Measurements from ENCODE around the gene ENTHD1. TPM values are rescaled to one million over a fixed set of nuclear protein-coding genes. Genes with fewer than 3 reads are reported as not detected.
"Not testable (repeated sequence)": the region's sequence is repeated elsewhere in the genome, so short reads cannot be mapped to it uniquely, and the experiment has no call there.

Gene ENTHD1
- total and polyA plus RNA-seq, 2 of the 4 experiments (the other 2 are of a cell fraction): not detected

DNA sequence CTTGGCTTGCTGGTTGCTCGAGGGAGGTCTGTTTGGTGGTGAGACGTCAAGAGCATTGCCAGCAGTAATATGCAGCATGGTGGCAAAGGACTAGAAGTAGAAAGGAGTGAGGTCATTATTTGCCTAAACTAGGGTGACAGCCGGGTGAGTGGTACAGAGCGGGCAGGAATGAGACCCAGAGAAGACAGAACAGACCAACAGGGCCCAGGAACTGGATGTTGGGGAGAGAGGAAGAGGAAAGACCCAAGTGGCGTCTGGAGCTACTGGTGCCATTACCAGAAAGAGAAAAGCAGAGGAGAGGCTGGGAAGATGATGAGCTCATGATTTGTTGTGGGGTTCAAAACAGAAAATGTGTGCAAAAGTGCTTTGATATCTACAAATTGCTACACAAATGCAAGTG, 158.7 kb downstream of the ENTHD1 start:
- POLR2A ChIA-PET (ENCODE audit: unreplicated experiment): no interaction called here
- no TSS peak for BruUV-seq (replicated peaks)
- intact Hi-C loops (cut with micrococcal nuclease): no loop called here

GRCh38 chr22:39734046-39734445, 159.5 kb downstream of the ENTHD1 start:
- H2AFZ ChIP-seq (replicated peaks; ENCODE audit: low read length, poor library complexity); H3K27ac ChIP-seq (ENCODE audit: insufficient read depth, low read length); H3K14ac ChIP-seq (replicated peaks; ENCODE audit: low read depth, low read length); intact Hi-C loops (cut with micrococcal nuclease); H2BK15ac ChIP-seq (ENCODE audit: low read depth, low read length); H4K91ac ChIP-seq (ENCODE audit: insufficient read depth, low read depth, low read length); H3K4ac ChIP-seq (ENCODE audit: low read depth, low read length); in situ Hi-C loops (cut with MboI; ENCODE audit: low sequenced_read_pairs); H3K9me1 ChIP-seq (ENCODE audit: insufficient read depth, low read length); H3K23ac ChIP-seq (ENCODE audit: low read depth, low read length); H3K9me3 ChIP-seq (ENCODE audit: control insufficient read depth, insufficient read depth, low read length); H2AK9ac ChIP-seq (replicated peaks; ENCODE audit: low read depth, low read length, poor library complexity); H2AK5ac ChIP-seq (ENCODE audit: low read depth, low read length); H3K18ac ChIP-seq (ENCODE audit: low read depth, low read length); H3K4me1 ChIP-seq (ENCODE audit: control insufficient read depth, insufficient read depth, low read length); BruUV-seq (replicated peaks); H3K36me3 ChIP-seq (ENCODE audit: control insufficient read depth, insufficient read depth, low read length); H3K4me2 ChIP-seq (ENCODE audit: low read depth, low read length); H4K20me1 ChIP-seq (ENCODE audit: insufficient read depth, low read length); H2BK5ac ChIP-seq (ENCODE audit: low read depth, low read length, poor library complexity, severe bottlenecking); ATAC-seq (ENCODE audit: low read depth); dilution Hi-C loops (cut with HindIII; ENCODE audit: low sequenced_read_pairs, unreplicated experiment); H3K79me1 ChIP-seq (ENCODE audit: low read depth in 1 of 2, low read length in 2 of 2); CTCF ChIA-PET; H3K4me3 ChIP-seq (ENCODE audit: insufficient read depth, low read depth, low read length); H4K5ac ChIP-seq (ENCODE audit: low read depth, low read length); H4K8ac ChIP-seq (ENCODE audit: low read depth in 2 of 2, low read length in 2 of 2); DNase-seq; H3K56ac ChIP-seq (ENCODE audit: extremely low read depth, insufficient read depth, low read length); H3K9ac ChIP-seq (ENCODE audit: low read depth, low read length); H2BK120ac ChIP-seq (ENCODE audit: low read depth, low read length); H2BK20ac ChIP-seq (ENCODE audit: low read depth, low read length); POLR2A ChIA-PET (ENCODE audit: unreplicated experiment): not testable (repeated sequence)
- no CpG with 5 or more reads among the region's 1 CpG for WGBS, 2 experiments (ENCODE audit: extremely low coverage in 2 of 2, insufficient read length in 1 of 2)
- peaks cover 35% of the 10 kb centered on the region for H3K27me3 ChIP-seq (ENCODE audit: control insufficient read depth, insufficient read depth, low read length)

More for the DNA sequence above, 158.7 kb downstream of the ENTHD1 start:
- Histone ChIP-seq H3K14ac (replicated peaks; ENCODE audit: low read depth, low read length) (no peak overlapping the region), H3K4me1 (ENCODE audit: control insufficient read depth, insufficient read depth, low read length) (no peaks in the 10 kb centered on the region; the same call in 1 of the 2 replicates), H4K5ac (ENCODE audit: low read depth, low read length) (no peak overlapping the region), H3K18ac (ENCODE audit: low read depth, low read length) (no peak overlapping the region), H2BK15ac (ENCODE audit: low read depth, low read length) (no peak overlapping the region), H3K27ac (ENCODE audit: insufficient read depth, low read length) (no peak overlapping the region), H3K56ac (ENCODE audit: extremely low read depth, insufficient read depth, low read length) (no peak overlapping the region), H3K9me3 (ENCODE audit: control insufficient read depth, insufficient read depth, low read length) (no peaks in the 10 kb centered on the region), H2BK120ac (ENCODE audit: low read depth, low read length) (no peak overlapping the region), H3K79me1 (ENCODE audit: low read depth in 1 of 2, low read length in 2 of 2) (no peaks in the 10 kb centered on the region), H4K8ac (ENCODE audit: low read depth in 2 of 2, low read length in 2 of 2) (no peak overlapping the region), H4K91ac (ENCODE audit: insufficient read depth, low read depth, low read length) (no peak overlapping the region), H3K4me3 (ENCODE audit: insufficient read depth, low read depth, low read length) (no peak overlapping the region), H2AK9ac (replicated peaks; ENCODE audit: low read depth, low read length, poor library complexity) (no peak overlapping the region), H3K9ac (ENCODE audit: low read depth, low read length) (no peak overlapping the region), H3K4me2 (ENCODE audit: low read depth, low read length) (no peak overlapping the region), H2BK5ac (ENCODE audit: low read depth, low read length, poor library complexity, severe bottlenecking) (no peak overlapping the region), H4K20me1 (ENCODE audit: insufficient read depth, low read length) (no peaks in the 10 kb centered on the region), H3K36me3 (ENCODE audit: control insufficient read depth, insufficient read depth, low read length) (no peaks in the 10 kb centered on the region), H2AK5ac (ENCODE audit: low read depth, low read length) (no peak overlapping the region), H3K4ac (ENCODE audit: low read depth, low read length) (no peak overlapping the region), H3K23ac (ENCODE audit: low read depth, low read length) (no peak overlapping the region), H2AFZ (replicated peaks; ENCODE audit: low read length, poor library complexity) (no peak overlapping the region), H3K27me3 (ENCODE audit: control insufficient read depth, insufficient read depth, low read length) (peaks cover 35% of the 10 kb centered on the region), H2BK20ac (ENCODE audit: low read depth, low read length) (no peak overlapping the region), H3K9me1 (ENCODE audit: insufficient read depth, low read length) (peaks cover 3% of the 10 kb centered on the region; the same call in 1 of the 2 replicates)
- WGBS, 2 experiments (ENCODE audit: extremely low coverage in 2 of 2, insufficient read length in 1 of 2): 60% methylated on average over 3 of the region's 5 CpGs; no CpG with 5 or more reads in 1 of the 2 experiments
- DNase-seq: no peak
- dilution Hi-C loops (cut with HindIII; ENCODE audit: low sequenced_read_pairs, unreplicated experiment): no loop called here
- no peak for ATAC-seq (ENCODE audit: low read depth)
- in situ Hi-C loops (cut with MboI; ENCODE audit: low sequenced_read_pairs): no loop called here
- CTCF ChIA-PET: no interaction called here
- TF ChIP-seq FOS (IDR thresholded peaks at IDR 0.05; ENCODE audit: low read depth, low read length): no peak
- no peak for TF ChIP-seq SMC3 (IDR thresholded peaks at IDR 0.05; ENCODE audit: low read depth, low read length)
- TF ChIP-seq CEBPB (IDR thresholded peaks at IDR 0.05; ENCODE audit: low read depth, low read length): no peak
- no peak for TF ChIP-seq MAFK (IDR thresholded peaks at IDR 0.05; ENCODE audit: low read depth, low read length)
- TF ChIP-seq, protein P1, sequence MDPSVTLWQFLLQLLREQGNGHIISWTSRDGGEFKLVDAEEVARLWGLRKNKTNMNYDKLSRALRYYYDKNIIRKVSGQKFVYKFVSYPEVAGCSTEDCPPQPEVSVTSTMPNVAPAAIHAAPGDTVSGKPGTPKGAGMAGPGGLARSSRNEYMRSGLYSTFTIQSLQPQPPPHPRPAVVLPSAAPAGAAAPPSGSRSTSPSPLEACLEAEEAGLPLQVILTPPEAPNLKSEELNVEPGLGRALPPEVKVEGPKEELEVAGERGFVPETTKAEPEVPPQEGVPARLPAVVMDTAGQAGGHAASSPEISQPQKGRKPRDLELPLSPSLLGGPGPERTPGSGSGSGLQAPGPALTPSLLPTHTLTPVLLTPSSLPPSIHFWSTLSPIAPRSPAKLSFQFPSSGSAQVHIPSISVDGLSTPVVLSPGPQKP (IDR thresholded peaks at IDR 0.05; ENCODE audit: borderline replicate concordance, low read depth, low read length): no peak
- no peak for TF ChIP-seq NFE2L2 (IDR thresholded peaks at IDR 0.05; ENCODE audit: low read depth, low read length)
- no peak for TF ChIP-seq MAZ (IDR thresholded peaks at IDR 0.05; ENCODE audit: borderline replicate concordance, low read depth, low read length)
- TF ChIP-seq RAD21 (IDR thresholded peaks at IDR 0.05; ENCODE audit: low read length): no peak
- TF ChIP-seq MXI1 (IDR thresholded peaks at IDR 0.05; ENCODE audit: borderline replicate concordance, low read depth, low read length): no peak
- TF ChIP-seq POLR2A (IDR thresholded peaks at IDR 0.05; ENCODE audit: low read depth, low read length): no peak
- no peak for TF ChIP-seq RFX5 (IDR thresholded peaks at IDR 0.05; ENCODE audit: low read depth, low read length)
